ENCODE results near the gene UPP2.

UPP2 gene

DNA sequence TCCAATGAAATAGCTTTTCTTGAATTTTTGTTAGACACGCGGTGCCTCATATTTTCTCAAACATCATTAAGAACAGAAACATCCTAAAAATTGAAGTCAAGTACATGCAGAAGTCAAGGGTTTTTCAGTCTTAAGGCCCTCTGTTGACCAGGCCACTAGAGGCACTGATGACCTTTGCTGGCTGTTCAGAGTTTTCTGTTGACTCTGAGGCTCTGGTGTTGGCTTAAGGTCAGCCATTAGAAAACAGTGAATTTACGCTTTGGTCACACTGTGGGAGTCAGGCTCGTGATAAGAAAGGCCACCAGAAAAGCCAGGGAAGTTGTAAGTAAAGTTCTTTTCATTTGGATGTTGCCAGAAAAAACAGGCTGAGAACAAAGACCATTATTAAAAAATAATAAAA, 5.8 kb upstream of the UPP2 start:
- DNase-seq = no peak
- peaks cover 4% of the 10 kb centered on the region for H3K27me3 Mint-ChIP-seq
- H3K36me3 Mint-ChIP-seq (ENCODE audit: low read depth) = no peaks in the 10 kb centered on the region
- no peaks in the 10 kb centered on the region for H3K4me1 Mint-ChIP-seq (ENCODE audit: low read depth)
- H3K9me3 Mint-ChIP-seq = no peaks in the 10 kb centered on the region
- no peak overlapping the region for H3K4me3 Mint-ChIP-seq
- no peak overlapping the region for H3K27ac Mint-ChIP-seq

DNA sequence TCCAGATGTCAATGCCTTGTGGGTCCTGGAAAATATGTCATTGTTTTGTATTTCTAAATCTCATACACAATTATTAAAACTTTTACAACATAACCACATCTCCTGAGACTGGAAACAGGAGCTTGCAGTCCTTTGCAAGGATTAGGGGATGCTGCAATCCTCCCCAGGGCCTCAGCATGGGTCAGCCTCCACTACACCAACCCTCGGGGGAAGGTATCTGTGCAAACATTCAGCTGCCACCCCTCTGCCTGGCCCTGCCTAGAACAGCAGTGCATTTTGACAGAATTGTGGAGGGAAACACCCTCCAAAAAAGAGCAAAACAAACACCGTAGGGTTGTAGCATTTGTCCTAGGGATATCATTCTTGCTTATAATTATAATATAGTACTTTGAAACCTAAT, 4.2 kb upstream of the UPP2 start:
- H3K4me3 Mint-ChIP-seq = no peak overlapping the region
- H3K27ac Mint-ChIP-seq = no peak overlapping the region
- no peaks in the 10 kb centered on the region for H3K9me3 Mint-ChIP-seq
- H3K27me3 Mint-ChIP-seq = no peaks in the 10 kb centered on the region
- H3K36me3 Mint-ChIP-seq (ENCODE audit: low read depth) = no peaks in the 10 kb centered on the region
- no peak for DNase-seq
- H3K4me1 Mint-ChIP-seq (ENCODE audit: low read depth) = no peaks in the 10 kb centered on the region

DNA sequence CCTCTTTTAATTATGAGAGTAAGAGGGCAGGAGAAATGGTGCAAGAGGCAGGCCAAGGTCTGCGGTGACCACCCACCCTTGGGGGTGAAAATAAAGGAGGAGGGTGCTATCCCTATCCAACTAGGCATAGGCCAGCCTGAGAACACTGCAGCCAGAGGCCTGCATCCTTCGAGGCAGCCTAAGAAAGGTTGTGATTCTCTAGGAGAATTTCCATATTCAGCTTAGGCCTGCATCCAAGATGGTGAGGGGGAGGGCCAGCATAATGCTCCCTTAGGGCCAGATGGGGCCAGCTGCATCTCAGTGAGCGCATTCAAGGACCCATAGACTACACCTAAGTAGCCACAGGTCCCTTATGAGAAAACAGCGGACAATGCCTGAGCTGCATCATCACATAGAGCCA, 3.5 kb upstream of the UPP2 start:
- no peaks in the 10 kb centered on the region for H3K36me3 Mint-ChIP-seq (ENCODE audit: low read depth)
- no peaks in the 10 kb centered on the region for H3K27me3 Mint-ChIP-seq
- no peak overlapping the region for H3K27ac Mint-ChIP-seq
- no peak for DNase-seq
- no peak overlapping the region for H3K4me3 Mint-ChIP-seq
- H3K9me3 Mint-ChIP-seq = no peaks in the 10 kb centered on the region
- no peaks in the 10 kb centered on the region for H3K4me1 Mint-ChIP-seq (ENCODE audit: low read depth)

DNA sequence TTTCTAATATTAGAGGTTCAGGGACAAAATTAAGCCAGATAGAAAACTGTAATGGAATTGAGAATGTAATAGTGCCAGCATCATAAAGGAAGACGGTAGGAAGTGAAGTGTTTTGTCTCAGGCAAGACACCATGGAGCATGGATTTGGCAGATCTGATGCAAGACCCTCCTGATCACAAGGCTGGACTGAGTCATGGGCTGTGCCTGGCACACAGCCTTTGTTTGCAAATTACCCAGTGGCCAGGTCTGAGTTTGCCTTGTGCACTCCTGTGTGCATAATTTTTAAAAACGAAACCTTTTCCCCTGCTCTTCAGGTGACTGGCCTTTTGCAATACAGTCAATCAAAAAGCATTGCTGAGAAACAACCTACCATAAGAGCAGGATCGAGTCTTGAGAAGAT, 2.0 kb upstream of the UPP2 start:
- H3K9me3 Mint-ChIP-seq = no peaks in the 10 kb centered on the region
- no peak overlapping the region for H3K4me3 Mint-ChIP-seq
- no peak for DNase-seq
- H3K4me1 Mint-ChIP-seq (ENCODE audit: low read depth) = no peaks in the 10 kb centered on the region
- H3K27ac Mint-ChIP-seq = no peak overlapping the region
- no peaks in the 10 kb centered on the region for H3K27me3 Mint-ChIP-seq
- H3K36me3 Mint-ChIP-seq (ENCODE audit: low read depth) = no peaks in the 10 kb centered on the region

DNA sequence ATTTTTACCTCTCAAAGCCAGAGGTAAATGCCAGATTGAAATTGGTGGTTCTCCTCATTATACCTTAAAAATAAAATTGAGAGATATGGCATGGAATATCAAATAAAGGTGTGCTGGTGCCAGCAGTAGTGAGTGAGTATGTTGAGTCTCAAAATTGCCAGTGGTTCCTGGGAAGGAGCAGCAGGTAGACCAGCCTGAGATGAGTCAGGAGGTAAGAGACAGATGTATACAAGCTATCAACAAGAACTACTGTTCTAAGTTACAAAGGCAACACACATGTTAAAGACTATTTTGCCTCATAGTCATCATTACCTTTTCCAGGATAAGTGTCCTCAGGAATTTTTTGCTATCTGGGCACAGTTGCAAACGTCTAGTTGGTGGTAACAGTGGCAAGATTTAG, 1.3 kb upstream of the UPP2 start:
- Mint-ChIP-seq H3K27me3 (no peaks in the 10 kb centered on the region), H3K4me1 (ENCODE audit: low read depth) (no peaks in the 10 kb centered on the region), H3K27ac (no peak overlapping the region), H3K9me3 (no peaks in the 10 kb centered on the region), H3K36me3 (ENCODE audit: low read depth) (no peaks in the 10 kb centered on the region), H3K4me3 (no peak overlapping the region)
- DNase-seq = no peak

DNA sequence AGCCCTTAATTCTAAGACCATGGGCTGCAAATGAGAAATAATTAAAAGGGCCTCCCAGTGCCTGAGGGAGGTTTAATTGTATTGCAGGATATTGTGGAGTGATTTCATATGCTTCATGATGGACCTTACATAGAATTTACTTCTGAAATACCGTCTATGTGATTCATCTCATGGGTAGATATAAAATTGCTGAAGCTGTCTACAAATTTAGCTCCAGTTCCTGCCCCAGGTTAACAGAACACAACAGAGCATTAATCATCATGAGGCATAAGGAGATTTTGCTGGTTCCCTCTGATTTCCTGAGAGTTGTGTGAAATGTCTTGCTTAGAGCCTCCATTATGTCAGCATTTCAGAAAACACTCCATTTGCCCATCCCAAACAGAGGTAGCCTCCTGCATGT, 770 bp downstream of the UPP2 start:
- Mint-ChIP-seq H3K4me3 (no peak overlapping the region), H3K36me3 (ENCODE audit: low read depth) (no peaks in the 10 kb centered on the region), H3K4me1 (ENCODE audit: low read depth) (no peaks in the 10 kb centered on the region), H3K27me3 (no peaks in the 10 kb centered on the region), H3K9me3 (no peaks in the 10 kb centered on the region), H3K27ac (no peak overlapping the region)
- no peak for DNase-seq

DNA sequence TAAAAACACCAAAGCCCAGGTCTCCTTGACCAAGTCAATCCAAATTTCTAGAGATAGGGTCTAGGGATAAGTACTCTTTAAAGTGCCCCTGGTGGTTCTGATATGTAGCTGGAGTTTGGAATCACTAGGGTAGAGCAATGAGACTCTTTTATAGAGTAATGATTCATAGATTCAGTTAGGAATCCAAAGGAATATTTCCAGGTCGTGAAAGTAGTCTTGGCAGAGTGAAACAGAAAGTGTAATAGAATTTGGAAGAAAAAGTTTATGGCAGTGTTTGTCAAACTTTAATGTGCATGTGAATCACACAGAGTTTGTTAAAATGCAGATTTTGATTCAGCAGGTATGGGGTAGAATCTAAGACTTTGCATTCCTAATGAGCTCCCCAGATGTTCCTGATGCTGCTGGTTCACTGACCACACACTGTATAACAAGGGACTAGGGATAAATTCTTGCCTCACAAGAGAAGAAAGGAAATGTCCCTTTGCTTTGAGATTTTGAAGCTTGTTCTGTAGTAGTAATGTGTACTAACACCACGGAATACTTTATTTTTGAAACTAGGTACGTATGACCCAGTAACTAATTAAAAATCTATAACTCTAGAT, 1.8 kb downstream of the UPP2 start:
- Mint-ChIP-seq H3K36me3 (ENCODE audit: low read depth) (no peaks in the 10 kb centered on the region), H3K27ac (no peak overlapping the region), H3K9me3 (no peaks in the 10 kb centered on the region), H3K27me3 (no peaks in the 10 kb centered on the region), H3K4me1 (ENCODE audit: low read depth) (no peaks in the 10 kb centered on the region), H3K4me3 (no peak overlapping the region)
- no peak for DNase-seq

DNA sequence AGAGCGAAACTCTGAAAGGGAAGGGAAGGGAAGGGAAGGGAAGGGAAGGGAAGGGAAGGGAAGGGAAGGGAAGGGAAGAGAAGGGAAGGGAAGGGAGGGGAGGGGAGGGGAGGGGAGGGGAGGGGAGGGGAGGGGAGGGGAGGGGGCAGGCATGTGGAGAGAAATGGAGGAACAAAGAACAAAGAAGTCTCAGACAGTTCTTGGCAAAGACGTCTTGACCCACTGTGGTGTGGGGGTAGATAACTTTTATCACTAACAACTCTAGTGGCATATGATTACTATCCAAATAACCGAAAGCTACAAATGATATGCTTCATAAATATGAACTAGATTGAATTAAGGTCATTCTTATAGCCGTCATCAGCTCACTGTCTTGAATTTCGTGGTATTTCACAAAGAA, 3.2 kb downstream of the UPP2 start:
- H3K27me3 Mint-ChIP-seq = no peaks in the 10 kb centered on the region
- DNase-seq = no peak
- no peaks in the 10 kb centered on the region for H3K36me3 Mint-ChIP-seq (ENCODE audit: low read depth)
- no peaks in the 10 kb centered on the region for H3K4me1 Mint-ChIP-seq (ENCODE audit: low read depth)
- H3K9me3 Mint-ChIP-seq = no peaks in the 10 kb centered on the region
- no peak overlapping the region for H3K27ac Mint-ChIP-seq
- no peak overlapping the region for H3K4me3 Mint-ChIP-seq

DNA sequence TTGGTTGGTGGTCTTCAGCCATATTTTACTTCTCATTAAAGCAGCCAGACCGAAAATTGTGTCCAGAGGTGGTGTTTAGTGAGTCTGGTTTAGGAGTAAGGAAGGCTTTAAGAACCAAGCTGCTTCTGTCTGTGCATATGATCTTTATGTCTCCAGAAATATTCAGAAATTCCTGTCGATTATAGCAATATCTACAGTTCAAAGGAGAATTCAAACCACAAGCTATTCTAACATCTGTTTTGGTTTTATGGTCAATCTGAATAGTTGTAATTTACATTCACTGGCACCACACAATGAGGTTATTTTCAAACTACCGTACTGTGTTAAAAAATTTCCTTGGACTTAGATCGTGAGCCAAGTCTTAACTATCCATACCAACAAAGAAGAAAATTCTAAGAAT, 11.3 kb downstream of the UPP2 start:
- Mint-ChIP-seq H3K9me3 (no peaks in the 10 kb centered on the region), H3K4me3 (no peak overlapping the region), H3K4me1 (ENCODE audit: low read depth) (no peaks in the 10 kb centered on the region), H3K36me3 (ENCODE audit: low read depth) (no peaks in the 10 kb centered on the region), H3K27me3 (peaks cover 21% of the 10 kb centered on the region), H3K27ac (no peak overlapping the region)
- no peak for DNase-seq

DNA sequence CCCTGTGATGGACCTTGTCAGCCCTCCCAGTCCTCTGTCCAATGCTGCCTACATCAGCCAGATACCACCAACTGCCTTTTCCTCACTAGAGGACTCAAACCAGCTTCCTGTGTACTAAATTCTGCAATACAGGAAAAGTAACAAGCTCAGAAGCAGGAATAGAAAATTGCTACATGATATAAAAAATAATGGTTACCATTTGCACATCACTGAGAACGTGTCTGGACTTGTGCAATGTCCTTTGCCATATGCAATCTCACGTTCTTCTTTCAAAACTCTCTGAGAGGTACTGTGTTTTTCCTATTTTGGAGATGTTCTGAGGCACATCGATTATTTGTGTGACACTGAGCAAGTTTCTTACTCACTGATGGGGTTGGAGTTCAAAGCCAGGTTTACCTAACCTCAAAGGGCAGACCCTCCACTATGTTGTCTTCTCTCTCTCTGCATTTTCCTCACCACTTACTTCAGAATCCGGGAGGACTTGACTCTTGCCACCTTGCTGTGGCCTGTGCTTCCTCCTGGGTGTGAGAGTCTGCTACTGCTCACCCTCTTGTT, 12.1 kb downstream of the UPP2 start:
- H3K9me3 Mint-ChIP-seq = no peaks in the 10 kb centered on the region
- peaks cover 21% of the 10 kb centered on the region for H3K27me3 Mint-ChIP-seq
- H3K27ac Mint-ChIP-seq = no peak overlapping the region
- H3K4me3 Mint-ChIP-seq = no peak overlapping the region
- no peaks in the 10 kb centered on the region for H3K4me1 Mint-ChIP-seq (ENCODE audit: low read depth)
- H3K36me3 Mint-ChIP-seq (ENCODE audit: low read depth) = no peaks in the 10 kb centered on the region
- DNase-seq = no peak

DNA sequence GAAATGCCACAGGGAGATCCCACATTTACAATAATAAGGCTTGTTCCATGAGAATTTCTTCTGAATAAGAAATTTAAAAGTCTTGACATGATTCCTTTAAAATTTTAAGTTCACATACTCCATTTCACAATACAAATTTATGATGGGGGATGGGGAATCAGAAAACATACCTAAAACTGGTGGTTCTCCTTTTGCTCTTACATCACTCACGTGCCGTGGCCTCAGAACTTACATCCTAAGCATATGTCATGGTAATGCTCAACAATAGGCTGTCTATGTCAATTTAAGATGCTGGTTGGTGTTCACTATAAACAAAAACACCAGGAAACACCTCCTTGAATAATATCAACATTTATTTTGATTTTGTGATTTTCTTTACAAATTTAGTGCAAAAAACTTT, 12.8 kb downstream of the UPP2 start:
- no peak overlapping the region for H3K27ac Mint-ChIP-seq
- DNase-seq = no peak
- no peaks in the 10 kb centered on the region for H3K4me1 Mint-ChIP-seq (ENCODE audit: low read depth)
- peaks cover 21% of the 10 kb centered on the region for H3K27me3 Mint-ChIP-seq
- H3K36me3 Mint-ChIP-seq (ENCODE audit: low read depth) = no peaks in the 10 kb centered on the region
- no peak overlapping the region for H3K4me3 Mint-ChIP-seq
- H3K9me3 Mint-ChIP-seq = no peaks in the 10 kb centered on the region

DNA sequence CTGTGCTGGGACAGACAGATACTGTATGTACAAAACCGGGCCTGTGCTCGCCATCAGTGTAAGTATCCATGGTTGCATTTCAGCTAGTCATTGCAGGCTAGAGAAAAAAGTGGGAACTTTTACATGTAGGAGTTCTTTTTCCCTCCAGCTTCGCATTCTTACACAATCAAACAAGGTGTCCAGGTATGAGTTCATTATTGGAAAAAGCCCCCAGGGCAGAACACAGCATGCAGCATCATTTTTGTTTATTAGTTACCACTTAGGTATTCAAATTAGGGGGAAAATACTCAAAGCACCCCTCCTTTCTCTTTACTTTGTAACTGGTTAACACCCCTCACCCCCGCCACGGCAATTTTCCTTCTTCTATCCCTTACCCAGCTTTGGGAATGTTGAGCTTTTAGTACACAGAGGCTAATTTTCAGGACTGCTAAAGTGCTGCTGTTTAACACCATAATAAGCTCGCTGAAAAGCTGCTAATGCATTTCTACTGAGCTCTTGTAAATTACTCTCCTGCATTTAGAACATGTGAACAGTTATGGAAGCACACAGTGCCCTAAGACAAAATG, 13.6 kb downstream of the UPP2 start:
- H3K36me3 Mint-ChIP-seq (ENCODE audit: low read depth) = no peaks in the 10 kb centered on the region
- H3K27me3 Mint-ChIP-seq = peaks cover 21% of the 10 kb centered on the region
- no peak overlapping the region for H3K27ac Mint-ChIP-seq
- no peak overlapping the region for H3K4me3 Mint-ChIP-seq
- no peaks in the 10 kb centered on the region for H3K4me1 Mint-ChIP-seq (ENCODE audit: low read depth)
- H3K9me3 Mint-ChIP-seq = no peaks in the 10 kb centered on the region
- no peak for DNase-seq

DNA sequence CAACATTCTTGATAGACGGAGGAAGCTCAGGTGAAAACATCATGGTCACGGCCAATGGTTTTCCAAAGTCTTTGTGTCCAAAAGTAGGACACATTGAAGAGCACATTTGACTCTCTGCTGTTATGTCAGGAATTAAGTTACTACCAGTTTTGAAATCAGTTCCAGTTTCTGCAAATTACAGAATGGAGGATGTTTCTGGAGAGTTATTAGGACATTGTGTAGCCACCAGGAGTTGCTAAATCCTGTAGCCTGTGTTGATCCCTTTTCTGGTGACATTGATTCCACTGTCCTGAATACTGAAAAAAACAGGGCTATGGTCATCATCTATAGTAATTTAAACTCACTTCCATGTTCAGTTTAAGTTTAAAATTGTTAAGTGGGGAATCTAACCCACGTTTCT, 15.3 kb downstream of the UPP2 start:
- no peak for DNase-seq
- Mint-ChIP-seq H3K4me3 (no peak overlapping the region), H3K27me3 (peaks cover 21% of the 10 kb centered on the region), H3K27ac (no peak overlapping the region), H3K9me3 (no peaks in the 10 kb centered on the region), H3K36me3 (ENCODE audit: low read depth) (no peaks in the 10 kb centered on the region), H3K4me1 (ENCODE audit: low read depth) (no peaks in the 10 kb centered on the region)

DNA sequence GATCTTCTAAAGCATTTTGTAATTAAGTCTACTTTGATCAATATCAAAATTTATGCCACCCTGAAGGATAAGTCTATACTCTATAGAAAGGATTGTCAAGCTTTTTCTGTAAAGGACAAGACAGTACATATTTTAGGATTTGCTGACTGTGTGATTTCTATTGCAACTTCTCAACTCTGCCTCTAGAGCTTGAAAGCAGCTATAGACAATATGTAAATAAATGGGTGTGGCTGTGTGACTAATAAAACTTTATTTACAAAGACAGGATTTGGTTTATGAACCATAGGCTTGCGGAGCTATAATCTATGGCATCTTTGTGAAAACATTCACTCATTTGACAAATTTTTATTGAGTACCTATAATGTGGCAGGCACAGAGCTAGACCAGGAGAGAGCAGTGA, 18.4 kb downstream of the UPP2 start:
- Mint-ChIP-seq H3K4me3 (no peak overlapping the region), H3K36me3 (ENCODE audit: low read depth) (no peaks in the 10 kb centered on the region), H3K27me3 (peaks cover 7% of the 10 kb centered on the region), H3K27ac (no peak overlapping the region), H3K9me3 (no peaks in the 10 kb centered on the region), H3K4me1 (ENCODE audit: low read depth) (no peaks in the 10 kb centered on the region)
- DNase-seq = no peak

DNA sequence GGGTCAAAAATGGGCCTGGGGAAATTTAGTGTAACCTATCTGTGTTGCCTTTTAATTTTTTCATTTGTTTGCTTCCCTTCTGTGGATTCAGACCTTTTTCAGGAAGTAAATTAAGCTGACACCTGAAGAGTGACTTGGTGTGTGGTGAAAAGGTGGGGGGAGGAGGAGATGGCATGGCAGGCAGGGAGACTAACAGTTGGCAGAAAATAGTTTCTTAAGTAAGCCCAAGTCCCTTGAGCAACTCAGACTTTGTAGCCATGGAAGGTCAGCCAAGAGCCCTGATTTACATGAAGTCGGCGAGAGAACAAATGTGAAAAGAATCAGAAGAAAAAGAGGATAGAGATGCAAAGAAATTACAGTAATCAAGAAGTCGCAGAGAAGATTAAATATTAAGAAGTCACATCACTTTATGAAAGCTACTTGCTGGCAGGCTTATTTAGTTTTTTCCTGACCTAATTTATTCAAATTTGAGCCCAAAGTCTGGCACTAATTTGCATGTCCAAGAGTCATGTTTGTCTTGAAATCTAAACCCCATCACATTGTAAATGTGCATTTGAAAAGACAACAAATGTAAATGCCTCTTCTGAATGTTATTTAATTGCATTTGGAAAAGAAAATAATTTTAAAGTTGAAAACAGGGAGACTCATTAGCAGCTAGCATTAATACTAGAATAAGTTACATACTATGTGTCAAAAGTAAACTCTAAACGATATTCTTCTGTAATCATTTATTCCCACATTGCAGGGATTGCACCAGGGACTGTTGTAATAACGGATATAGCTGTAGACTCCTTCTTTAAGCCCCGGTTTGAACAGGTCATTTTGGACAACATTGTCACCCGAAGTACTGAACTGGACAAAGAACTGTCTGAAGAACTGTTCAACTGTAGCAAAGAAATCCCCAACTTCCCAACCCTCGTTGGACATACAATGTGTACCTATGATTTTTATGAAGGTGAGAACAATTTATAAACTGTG, 19.3 kb downstream of the UPP2 start:
- Mint-ChIP-seq H3K36me3 (ENCODE audit: low read depth) (no peaks in the 10 kb centered on the region), H3K4me3 (no peak overlapping the region), H3K9me3 (no peaks in the 10 kb centered on the region), H3K27ac (no peak overlapping the region), H3K4me1 (ENCODE audit: low read depth) (no peaks in the 10 kb centered on the region), H3K27me3 (no peaks in the 10 kb centered on the region)
- no peak for DNase-seq
